RPMI8226 (cell line): Measurements from ENCODE around the gene BTN1A1.
"Not testable (repeated sequence)": the region's sequence is repeated elsewhere in the genome, so short reads cannot be mapped to it uniquely, and the experiment has no call there.

Experiments
- DNase-seq: peaks from one replicate; pipeline ENCODE4 v3.0.0-alpha.2; 2015

Gene BTN1A1, protein sequence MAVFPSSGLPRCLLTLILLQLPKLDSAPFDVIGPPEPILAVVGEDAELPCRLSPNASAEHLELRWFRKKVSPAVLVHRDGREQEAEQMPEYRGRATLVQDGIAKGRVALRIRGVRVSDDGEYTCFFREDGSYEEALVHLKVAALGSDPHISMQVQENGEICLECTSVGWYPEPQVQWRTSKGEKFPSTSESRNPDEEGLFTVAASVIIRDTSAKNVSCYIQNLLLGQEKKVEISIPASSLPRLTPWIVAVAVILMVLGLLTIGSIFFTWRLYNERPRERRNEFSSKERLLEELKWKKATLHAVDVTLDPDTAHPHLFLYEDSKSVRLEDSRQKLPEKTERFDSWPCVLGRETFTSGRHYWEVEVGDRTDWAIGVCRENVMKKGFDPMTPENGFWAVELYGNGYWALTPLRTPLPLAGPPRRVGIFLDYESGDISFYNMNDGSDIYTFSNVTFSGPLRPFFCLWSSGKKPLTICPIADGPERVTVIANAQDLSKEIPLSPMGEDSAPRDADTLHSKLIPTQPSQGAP

DNA sequence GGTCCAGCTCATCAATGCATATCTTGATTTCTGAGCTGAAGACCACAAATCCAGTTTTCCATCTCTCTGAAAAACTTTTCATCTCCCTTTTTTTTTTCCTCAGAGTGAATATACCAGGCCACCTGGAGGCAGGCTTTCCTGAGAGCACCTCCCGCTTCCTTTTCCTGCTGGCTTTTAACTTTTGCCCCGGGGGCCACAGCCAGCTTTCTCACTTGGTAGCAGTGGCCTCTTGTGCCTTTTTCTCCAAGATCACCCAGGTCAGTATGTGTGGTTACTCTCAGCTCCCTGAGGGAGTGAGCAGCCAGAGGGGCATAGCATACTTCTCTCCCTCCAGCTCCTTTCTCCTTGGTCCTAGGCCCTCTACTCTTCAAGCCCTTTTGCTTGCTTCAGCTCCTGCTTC is at the start of gene BTN1A1:
Gene BTN1A1 (plus strand): TSS at position 202 of the 400 bp plus-strand sequence. CDS start 984 bp downstream, outside the sequence.
- DNase-seq: no peak

DNA sequence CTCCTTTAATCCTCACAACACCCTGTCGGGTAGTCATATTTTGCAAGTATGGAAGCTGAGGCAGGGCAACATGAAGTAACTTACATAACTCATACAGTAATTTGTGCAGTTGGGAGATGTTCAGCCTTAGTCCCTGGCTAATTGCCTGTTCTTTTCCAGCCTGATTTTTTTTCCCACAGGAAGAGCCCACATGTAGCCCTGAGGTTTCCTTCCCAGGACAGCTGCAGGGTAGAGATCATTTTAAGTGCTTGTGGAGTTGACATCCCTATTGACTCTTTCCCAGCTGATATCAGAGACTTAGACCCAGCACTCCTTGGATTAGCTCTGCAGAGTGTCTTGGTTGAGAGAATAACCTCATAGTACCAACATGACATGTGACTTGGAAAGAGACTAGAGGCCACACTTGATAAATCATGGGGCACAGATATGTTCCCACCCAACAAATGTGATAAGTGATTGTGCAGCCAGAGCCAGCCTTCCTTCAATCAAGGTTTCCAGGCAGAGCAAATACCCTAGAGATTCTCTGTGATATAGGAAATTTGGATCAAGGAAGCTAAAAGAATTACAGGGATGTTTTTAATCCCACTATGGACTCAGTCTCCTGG is 47.4 kb upstream of the BTN1A1 start:
- DNase-seq: no peak

DNA sequence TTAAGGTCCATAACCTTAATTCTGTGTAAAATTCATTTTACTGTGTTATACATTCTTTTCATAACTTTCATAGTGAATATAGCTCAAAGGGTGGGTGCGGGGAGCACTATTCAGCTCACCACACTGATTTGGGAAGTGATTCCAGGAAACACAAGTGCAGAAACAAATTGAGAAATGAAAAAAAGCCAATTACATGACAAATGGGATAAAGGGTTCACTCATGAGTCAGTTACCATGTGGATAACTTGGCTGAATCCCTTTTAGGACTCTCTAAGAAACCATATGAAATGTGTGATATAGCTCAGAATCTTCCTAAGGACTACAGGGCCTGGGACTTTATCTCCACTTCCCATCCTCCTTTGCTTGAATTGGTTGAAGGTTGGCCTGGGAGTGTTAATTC is 45.5 kb upstream of the BTN1A1 start:
- no peak for DNase-seq

DNA sequence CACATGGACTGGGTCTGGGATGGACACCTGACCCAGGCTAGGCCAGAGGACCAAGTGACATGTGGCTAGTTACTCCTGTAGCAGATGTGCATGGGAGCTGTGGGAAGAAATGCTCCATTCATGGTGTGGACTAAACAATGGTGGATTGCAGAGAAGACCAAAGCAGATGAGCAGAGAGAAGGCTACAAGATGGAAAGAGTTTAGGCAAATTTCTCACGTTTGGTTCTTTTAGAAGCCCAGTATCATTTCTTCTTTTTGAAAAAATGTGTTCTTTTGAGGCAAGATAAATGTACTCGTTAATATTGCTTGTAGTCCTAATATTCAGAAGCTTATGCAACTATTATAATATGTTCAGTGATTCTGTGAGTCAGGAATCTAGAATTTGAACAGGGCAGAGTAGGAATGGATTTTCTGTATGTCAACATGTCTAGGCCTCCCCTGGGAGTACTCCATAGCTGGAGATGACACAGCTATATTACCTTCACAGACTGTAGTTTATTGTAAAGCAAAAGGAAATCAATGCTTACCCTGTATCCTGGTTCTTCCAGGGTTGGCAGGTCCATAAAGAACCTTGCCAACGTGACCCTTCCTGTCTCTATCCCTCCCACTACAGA is 44.6 kb upstream of the BTN1A1 start:
- DNase-seq: no peak

DNA sequence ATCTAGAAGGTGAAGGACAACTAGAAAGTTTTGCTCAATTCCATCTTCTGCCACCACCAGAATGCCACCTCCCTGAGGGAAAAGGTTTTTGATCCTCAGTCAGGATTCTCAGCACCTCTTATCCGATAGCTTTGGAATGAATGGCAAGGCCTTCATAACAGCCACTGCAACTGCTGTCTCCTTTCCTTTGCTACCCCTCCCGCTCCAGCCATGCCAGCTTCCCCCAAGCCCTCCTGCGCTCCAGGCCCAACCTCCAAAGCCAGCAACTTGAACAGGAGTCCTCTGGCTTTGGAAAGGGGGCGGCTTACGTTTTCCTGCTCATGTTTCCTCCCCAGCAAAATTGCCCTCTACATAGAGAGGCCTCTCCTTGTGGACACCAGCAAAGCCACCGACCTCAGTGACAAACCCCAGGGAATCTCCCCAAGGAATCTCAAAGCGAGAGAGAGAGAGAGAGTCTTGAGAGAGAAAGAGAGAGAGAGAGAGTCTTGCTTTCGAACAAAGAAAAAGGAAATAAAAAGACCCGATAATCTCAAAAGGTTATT is 42.8 kb upstream of the BTN1A1 start:
- DNase-seq: peak; percentile 19

DNA sequence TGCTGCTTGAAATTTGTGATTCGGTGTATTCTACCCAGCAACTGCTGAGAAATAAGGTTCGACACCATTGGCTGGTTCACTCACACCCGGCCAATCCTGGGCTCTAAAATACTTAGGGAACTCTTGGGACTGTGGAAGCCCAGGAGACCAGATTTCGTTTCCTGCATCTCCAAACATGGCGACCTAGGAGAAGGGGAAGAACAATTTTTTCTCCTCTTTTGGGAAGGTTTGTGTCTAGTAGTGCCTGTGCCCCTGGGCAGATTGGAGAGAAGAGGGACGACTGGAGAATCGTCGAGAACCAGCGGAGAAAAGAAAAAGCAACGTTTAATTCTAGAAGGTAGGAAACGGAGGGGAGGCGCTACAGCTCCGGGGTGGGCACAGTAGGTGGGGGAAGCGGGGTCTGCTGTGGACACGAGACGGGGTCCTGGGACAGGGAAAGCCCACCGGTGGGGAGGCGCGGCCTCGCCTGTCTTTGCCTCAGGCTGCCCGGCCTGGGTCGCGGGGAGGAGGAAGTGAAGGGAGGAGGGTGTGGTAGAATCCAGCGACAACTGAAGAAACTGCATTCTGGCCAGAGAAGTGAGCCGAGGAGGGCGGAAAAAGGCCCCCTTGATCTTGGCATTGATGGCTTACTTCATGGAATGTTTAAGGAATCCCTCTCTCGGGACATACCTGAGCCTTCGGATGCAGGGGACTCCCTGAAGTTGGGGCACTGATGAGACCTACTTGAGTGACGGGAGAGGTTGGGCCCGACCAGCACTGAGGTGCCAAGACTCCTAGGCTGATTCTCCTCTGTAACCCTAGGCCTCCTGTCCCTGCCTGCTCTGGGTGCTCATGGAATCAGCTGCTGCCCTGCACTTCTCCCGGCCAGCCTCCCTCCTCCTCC is 42.1 kb upstream of the BTN1A1 start, which contains the start of gene BTN2A1:
Gene BTN2A1 (plus strand): TSS at position 150 of the 883 bp plus-strand sequence. CDS start 682 bp downstream, at position 832.
- DNase-seq: peak; percentile 88

DNA sequence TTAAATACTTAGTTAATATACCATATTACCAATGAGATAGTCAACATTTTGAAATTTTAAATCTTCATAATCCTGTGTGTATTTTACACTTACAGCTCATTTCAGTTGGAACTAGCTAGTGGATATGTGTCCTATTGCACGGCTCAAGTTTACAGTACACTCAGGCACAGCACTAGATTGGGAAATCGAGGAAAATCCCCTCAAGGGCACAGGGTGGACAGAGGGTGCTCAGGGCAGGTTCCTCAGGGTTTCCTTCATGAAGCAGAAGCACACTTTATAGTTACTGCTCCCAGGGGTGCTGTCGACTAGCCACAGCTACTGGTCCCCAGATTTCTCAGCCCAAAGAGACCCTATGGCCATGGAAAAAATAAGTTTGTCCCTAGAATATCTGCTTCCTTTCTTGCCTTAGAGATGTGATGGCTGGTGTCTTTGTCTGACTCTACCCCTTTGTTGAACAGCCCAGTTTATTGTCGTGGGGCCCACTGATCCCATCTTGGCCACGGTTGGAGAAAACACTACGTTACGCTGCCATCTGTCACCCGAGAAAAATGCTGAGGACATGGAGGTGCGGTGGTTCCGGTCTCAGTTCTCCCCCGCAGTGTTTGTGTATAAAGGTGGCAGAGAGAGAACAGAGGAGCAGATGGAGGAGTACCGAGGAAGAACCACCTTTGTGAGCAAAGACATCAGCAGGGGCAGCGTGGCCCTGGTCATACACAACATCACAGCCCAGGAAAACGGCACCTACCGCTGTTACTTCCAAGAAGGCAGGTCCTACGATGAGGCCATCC is 40.9 kb upstream of the BTN1A1 start:
- no peak for DNase-seq

DNA sequence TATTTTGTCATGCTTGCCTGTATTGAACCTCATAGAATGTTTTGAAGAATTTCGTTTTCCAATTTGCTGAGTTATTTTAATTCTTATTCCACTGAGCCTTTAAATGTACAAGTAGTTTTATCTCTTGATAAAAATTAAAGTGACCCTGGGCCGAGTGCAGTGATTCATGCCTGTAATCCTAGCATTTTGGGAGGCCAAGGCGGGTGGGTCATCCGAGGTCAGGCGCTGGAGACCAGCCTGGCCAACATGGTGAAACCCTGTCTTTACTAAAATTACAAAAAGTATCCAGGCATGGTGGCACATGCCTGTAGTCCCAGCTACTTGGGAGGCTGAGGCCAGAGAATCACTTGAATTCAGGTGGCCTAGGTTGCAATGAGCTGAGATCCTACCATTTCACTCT is 38.8 kb upstream of the BTN1A1 start:
- DNase-seq: not testable (repeated sequence)

DNA sequence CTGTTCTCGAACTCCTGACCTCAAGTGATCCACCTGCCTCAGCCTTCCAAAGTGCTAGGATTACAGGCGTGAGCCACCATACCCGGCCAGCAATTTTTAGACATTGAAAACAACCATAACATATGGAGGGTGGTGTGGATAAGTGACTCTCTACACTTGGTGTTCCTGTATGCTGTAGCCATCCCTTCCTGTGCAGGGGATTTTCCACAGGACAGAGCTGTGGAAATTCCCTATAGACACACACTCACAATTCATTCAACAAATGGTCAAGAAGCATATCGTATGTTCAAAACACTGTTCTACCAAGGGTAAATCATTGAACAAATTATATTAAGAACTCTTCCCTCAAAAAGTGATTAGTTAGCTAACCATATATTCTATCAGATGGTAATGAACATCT is 36.1 kb upstream of the BTN1A1 start:
- DNase-seq: no peak

DNA sequence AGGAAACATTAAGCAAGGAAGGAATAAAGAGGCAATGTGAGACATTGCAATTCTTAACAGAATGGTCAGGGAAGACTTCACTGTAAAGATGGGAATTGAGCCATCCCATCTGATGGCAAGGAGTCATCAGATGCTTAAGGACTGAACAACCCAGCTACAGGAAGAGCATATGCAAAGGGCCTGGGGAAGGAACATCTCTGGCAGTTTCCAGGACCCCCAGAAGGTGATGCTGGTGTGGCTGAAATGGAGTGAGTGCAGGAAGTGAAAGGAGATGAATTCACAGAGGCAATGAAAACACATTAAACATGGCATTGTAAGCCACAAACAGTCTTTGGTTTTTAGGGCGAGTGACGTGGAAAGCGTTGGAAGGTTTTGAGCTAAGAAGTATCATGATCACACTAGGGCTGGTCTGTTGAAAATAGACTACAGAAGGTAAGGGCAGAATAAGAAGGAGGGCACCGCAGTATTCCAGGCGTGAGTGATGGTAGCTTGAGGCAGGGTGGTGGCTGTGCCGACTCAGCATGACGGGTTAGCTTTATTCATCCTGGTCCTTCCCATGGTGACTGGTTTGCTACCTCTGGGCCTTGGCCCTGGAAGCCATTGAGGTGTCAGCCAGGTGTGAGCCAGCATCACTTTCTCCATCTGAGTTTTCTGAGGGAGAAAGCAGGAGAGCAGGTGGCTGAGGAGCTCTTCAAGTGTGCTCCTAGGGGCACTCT is 35.5 kb upstream of the BTN1A1 start:
- DNase-seq: no peak

DNA sequence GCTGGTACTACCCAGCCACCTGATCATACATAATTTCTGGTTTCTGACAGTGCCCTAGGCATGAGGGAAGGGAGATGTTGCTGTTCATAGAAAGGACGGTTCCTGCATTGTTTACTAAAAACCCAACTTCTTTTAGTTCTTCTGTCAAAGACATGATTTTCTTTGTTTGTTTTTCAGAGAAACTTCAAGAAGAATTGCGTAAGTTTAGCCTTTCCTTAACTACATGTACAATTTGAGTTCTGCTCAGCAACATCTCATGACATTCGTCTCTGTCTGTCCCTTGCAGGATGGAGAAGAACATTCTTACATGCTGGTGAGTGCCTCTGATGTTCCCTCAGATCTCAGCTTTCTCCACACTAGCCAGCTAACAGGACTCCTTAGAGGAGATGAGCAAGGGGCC is 34.3 kb upstream of the BTN1A1 start:
- no peak for DNase-seq

DNA sequence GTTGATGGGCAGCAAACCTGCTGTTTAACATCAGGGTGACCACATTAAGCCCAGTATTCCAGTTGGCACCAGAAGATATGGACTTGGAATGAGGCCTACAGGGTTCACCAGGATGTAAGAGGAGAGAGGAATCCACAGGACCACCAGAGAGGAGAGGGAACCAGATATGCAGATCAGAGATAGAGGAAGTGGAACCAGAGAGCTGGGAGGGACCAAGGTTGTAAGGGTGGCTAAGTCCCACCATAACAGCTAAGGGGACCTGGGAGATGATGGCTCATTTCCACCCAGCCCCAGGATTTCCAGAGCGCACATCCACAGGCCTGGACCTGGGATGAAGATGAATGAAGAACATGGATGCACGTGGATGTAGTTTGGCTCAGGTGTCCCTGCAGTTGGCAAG is 31.3 kb upstream of the BTN1A1 start:
- DNase-seq: no peak

DNA sequence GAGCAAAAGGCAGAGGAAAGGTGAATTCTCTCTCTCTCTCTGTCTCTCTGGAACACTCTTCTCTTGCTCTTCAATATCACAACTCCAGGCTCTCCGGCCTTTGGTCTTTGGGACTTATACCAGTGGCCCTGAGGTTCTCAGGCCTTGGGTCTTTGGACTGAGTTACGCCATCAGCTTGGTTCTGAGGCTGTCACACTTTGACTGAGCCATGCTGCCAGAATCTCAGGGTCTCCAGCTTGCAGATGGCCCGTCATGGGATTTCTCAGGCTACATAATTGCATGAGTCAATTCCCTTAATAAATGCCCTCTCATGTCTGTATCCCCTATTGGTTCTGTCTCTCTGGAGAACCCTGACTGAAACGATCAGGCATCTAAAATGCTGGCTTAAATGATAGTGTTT is 29.5 kb upstream of the BTN1A1 start:
- DNase-seq: no peak

DNA sequence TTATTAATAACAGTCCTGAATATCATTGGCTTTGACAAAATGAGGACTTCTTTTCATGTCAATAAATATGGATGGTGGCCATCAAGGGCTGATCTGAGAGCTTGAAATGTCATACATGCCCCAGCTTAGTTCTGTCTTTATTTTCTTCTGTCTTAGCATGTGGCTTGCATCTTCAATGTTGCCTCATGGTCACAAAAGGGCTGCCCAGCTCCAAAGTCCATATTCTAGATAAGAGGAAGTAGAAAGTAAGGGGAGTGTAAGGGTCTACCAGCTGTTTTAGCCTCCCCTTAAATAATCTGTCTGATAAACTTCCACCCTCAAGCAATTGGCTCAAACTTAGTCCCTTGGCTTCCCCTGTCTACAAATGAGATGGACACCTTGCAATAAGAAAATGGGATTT is 28.1 kb upstream of the BTN1A1 start:
- DNase-seq: no peak

DNA sequence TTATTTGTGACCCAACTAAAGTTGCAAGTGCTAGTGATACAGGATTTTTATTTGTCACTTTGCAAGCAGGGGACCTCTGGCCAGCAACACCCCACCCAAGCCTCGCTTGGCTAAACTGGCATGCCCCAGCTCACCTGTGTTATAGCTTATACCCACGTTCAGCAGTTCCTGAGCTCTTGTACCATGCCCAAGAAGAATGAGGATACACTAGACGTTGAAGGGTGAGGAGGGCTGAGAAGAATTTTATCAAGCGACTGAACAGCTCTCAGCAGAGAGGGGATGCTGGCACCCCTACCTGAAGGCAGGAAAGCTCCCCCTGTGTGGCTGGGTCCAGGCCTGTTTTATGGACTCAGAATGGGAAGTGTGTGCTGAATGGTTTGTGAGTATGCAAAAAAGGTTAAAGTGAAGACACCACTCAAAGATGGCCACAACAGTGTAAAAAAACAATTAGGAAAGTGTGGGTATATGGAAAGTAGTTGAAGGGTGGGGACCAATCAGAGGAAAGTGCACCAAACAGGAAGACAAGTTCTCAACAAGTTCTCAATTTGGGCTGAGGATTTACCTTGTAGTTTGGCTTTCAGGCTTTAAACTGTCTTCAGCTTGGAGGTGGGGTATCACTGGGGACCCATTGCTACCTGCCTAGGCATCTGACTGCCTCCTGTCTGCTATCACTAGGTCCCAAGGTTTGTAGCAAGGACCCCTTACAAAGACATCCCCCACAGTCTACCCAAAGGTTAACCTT is 27.4 kb upstream of the BTN1A1 start:
- no peak for DNase-seq

DNA sequence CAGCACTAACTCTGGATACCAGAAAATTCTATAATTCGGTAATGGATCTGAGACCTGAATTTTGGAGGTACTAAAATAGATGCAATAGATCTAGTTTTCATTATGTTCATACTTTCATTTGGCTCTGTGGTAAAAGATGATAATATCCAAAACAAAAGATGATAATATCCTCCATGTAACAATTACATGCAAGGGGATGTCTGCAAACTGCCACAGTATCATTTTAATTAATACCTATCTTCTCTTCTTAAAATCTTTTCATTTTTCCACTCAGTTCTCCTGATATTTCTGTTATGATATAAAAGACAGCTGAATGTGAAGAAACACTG is 26.7 kb upstream of the BTN1A1 start:
- DNase-seq: no peak

DNA sequence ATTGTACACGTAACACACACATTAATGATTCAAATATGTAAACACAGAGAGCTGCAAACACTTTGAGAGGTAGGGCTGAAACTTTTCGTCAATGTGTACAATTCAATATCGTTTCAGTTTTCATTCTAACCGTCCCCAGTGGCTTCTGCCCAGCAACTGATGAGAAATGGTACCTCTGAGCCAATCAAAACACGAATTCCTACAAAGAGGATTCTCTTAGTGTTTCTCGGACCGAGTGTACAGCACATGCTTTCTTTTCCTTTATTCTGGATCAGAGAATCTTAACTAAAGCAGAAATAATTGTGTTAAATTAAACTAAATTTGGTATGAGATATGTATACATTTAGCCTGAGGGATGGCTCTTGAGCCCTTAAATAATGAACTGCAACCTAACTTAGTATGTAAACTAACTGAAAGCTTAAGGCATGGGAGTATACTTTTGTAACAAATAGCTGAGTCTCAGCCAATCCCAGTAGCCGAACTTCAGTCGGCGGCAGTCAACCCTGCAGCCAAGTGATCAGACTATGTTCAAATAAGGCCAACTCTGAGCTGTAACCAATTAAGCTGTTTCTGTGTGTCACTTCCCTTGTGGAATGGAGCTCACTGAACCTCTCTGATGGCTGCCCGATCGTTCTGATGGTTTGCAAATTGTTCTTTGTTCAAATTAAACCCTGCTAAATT is 26.2 kb upstream of the BTN1A1 start:
- peak; percentile 91 for DNase-seq

DNA sequence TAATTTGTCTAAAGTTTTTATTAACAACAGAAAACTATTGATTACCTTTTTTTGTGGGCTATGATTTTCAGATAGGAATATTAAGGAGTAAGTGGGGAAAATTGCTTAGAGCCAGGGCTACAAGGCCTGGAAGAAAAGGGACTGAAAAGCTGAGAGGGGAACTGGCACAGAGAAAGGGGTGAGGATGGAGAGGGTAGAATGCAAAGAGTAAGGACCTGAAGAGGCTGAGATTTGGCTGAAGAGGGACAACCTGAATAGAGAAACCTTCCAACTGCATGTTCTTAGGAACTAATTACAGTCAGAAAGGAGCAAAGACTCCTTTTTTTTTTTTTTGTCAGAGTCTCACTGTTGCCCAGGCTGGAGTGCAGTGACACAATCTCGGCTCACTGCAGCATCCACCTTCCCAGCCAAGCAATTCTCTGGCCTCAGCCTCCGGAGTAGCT is 25.6 kb upstream of the BTN1A1 start:
- DNase-seq: no peak
